ENCODE measurements around the gene HMX1.

The HMX1 gene

DNA sequence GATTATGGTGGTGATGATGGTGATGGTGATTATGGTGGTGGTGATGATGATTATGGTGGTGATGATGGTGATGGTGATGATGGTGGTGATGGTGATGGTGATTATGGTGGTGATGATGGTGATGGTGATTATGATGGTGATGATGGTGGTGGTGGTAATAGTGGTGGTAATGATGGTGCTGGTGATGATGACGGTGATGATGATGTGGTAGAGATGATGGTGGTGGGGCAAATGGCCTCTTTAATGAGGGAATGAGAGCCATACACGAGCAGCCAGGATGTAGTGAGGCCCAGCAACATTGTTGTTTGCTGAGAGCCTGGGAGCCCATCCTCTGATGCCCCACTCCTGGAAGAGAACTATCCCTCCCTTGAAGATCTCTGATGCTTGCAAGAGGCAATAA is 29.0 kb downstream of the HMX1 start:
- no peak for DNase-seq

DNA sequence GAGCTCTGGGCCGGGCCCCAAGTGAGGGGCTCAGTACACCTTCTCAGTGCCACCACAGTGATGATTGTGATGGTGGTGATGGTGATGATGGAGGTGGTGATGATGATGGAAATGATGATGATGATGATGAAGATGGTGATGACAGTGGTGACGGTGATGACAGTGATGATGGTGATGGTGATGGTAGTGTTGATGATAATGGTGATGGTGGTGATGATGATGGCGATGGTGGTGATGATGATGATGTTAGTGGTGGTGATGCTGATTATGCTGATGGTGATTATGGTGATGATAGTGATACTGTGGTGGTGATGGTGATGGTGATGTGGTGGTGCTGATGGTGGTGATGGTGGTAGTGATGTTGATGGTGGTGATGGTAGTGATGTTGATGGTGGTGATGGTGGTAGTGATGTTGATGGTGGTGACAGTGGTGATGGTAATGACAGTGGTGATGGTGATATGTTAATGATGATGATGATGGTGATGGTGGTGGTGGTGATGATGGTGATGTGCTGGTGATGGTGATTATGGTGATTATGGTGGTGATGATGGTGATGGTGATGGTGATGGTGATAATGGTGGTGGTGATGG is 29.9 kb downstream of the HMX1 start:
- DNase-seq: no peak

DNA sequence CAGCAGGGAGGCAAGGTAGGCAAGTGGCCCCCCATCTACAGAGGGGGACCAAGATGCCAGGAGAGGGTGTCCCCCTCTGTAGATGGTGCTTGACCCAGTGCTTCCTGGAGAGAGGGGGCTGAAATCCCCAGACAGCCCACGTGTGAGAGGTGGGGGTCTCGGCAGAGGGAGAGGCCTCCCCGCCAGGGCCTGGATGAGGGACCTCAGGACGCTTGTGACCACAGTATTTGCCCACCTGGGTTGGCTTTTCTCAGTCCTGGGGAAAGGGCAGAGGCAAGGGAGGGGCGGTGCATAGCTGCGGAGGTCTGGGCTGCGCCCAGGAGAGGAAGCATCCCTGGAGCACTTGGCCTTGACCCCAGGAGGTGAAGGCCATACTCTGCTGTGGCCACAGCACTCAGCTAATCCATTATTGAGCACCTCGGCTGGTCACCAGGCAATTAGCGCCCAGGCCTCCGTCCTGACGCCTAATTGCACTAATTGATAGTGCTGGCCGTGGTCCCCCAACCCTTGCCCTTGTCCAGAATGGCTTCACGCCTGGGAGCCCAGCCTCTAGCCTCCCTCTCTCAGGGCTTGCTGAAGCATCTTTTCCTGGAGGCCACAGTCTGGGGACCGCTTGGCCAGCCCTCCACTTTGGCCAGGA is 30.7 kb downstream of the HMX1 start:
- no peak for DNase-seq

DNA sequence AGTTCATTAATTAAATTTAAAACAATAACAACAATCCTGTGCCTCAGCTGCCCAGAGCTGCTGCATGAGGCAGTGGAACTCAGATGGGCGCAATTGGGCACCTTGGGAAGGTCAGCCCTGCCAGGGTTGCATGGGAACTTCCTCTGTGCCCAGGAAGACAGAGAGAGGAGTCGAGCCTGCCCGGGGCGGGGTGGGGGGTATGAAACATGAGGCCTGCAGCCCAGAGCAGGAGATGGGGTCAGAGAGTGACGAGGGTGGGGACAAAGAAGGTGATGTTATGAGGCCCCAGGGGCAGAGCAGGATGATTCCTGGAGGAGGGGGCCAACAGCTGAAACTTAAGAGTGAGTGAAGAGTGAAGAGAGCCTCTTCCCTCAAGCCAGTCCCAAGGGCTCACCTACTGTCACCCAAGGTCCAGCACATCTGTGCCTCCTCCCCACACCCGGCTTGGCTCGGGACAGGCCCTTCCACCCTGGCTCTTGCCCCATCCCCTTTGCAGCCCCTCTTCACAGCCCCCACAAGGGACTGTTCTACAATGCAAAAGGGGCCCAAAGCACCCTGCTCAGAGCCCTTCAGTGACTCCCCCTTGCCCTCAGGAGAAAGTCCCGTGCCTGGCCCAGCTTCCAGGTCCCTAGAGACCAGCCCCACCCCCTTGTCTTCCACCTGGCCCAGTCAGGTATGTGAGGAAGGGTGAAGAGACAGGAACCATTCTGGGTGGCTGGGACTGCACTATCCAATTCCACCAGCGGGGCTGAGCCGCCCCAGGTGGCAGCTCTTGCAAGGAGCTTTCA is 31.4 kb downstream of the HMX1 start:
- no peak for DNase-seq

DNA sequence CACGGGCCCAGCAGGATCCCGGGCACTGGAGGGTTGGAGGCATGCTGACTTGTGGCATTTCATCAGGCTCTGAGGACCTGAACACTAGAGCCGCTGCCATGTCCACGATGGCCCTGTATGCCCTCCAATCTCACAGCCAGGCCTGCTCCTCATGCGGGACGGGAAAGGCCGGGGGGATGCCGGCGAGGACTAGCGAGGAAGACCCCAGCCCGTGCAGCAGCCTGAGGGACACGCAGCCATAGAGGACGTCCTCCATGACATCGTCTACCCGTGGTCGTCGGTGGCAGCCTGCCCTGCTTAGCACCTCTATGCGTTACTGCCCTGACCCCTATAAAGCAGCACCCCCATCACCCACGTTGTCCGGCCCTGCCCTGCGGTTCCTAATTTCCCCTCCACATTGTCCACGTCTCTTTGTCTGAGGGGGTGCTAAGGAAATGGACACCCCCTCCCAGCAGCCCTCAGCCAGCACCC is 32.6 kb downstream of the HMX1 start:
- no peak for DNase-seq

- no peak for DNase-seq
Observed at GRCh38 chr4:8838296-8838960, 33.2 kb downstream of the HMX1 start.

GRCh38 chr4:8837181-8837841 is 34.3 kb downstream of the HMX1 start:
- DNase-seq: no peak

DNA sequence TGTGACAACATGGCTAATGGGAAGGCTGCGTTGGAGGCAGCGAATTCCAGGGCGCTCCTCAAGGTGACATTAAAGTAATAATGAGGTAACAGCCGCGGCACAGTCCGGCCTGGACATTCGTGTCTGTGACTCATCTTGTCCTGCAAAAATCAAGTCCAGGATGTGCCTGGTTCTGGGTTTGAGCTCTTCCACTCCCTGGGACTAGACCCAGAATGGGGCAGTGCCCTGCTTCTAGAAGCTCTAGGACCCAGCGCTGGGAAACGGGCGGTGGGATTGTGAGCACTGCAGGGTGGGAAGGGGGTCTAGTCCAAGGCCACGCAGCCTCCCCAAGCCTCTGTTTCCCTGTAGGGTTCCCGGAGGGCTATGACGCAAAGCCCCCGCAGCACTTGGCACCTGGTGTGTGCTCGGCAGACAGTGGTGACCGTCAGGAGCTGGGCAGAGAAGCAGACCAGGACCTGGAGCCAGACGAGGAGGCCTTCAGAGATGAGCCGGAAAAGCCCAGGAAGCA is 34.9 kb downstream of the HMX1 start:
- no peak for DNase-seq

- no peak for DNase-seq
Observed at GRCh38 chr4:8835521-8836365, 35.9 kb downstream of the HMX1 start.

GRCh38 chr4:8834681-8835220 is 36.9 kb downstream of the HMX1 start:
- no peak for DNase-seq

- no peak for DNase-seq
Observed at GRCh38 chr4:8832113-8832915, 39.3 kb downstream of the HMX1 start.

- no peak for DNase-seq
Observed at GRCh38 chr4:8831221-8832112, 40.2 kb downstream of the HMX1 start.

DNA sequence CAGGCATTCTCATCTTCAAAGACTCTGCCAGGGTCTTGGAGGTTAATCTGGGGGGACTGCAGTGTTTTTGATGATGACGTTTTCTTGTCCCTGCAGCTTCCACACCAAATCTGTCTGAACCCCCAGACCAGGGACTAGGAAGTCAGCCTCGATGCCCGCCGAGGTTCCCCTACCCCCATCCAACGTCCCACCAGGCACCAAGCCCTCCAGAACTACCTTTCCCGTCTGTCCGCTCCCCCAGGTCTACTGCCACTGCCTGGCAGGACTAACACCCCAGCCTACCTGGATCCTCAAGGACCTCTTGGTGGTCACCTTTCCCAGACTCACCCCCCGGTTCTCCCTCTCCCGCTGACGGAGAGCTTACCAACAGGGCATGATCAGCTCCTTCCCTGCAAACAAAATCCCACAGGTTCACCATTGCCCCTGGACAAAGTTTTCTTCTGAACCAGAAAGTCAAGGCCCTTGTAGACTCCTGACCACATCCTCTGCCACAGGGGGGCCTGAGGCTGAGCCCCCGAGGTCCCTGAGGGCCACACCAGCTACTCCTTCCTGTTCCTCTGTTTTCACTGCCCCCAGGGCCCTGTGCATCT is 40.9 kb downstream of the HMX1 start:
- no peak for DNase-seq

GRCh38 chr4:8830056-8830455 is 41.6 kb downstream of the HMX1 start:
- no peak for DNase-seq

GRCh38 chr4:8829584-8829983 is 42.1 kb downstream of the HMX1 start:
- no peak for DNase-seq

GRCh38 chr4:8828869-8829268 is 42.8 kb downstream of the HMX1 start:
- DNase-seq: no peak

- no peak for DNase-seq
Observed at GRCh38 chr4:8821151-8821950, 50.3 kb downstream of the HMX1 start.

Measured in nucleus accumbens (tissue), 56 donors.